DMS 273 (cell line): ENCODE data around the gene MED13L.
A peak's percentile ranks its signal among the peaks of the same experiment; 100 is the strongest.
"Not testable (repeated sequence)": the region's sequence is repeated elsewhere in the genome, so short reads cannot be mapped to it uniquely, and the experiment has no call there.

ENCODE experiments used
- DNase-seq: peaks from one replicate; lab custom pipeline; 2025; ENCODE audit not compliant: unreplicated experiment; lab: John Stamatoyannopoulos, UW

Gene MED13L

GRCh38 chr12:116248433-116248832 is 29.1 kb downstream of the MED13L start:
- DNase-seq = no peak

- DNase-seq = peak; percentile 65
These were observed 30.1 kb downstream of the MED13L start for GRCh38 chr12:116247377-116247776.

GRCh38 chr12:116246490-116247179 is 30.9 kb downstream of the MED13L start:
- no peak for DNase-seq

- DNase-seq = no peak
These were observed 32.3 kb downstream of the MED13L start for GRCh38 chr12:116245189-116245588.

- DNase-seq = no peak
These were observed 32.9 kb downstream of the MED13L start for GRCh38 chr12:116244474-116245090.

GRCh38 chr12:116244001-116244400 is 33.5 kb downstream of the MED13L start:
- DNase-seq = no peak

DNA sequence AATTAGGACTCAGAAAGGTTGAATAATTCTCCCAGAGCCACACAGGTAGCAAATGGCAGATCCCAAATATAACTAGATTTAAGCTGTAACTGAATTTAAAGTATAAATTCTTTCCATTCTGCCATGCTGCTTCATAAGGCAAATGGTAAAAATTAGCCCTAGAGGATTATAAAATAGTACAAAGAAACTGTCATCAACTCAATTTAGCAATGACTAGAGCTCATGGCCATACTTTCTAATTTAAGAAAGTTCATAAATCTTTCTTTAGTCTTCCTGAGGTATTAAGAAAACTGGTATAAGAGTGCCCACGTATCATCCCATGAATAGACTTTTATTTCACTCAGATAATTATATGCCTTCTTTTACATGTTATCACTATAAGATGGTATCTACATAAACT is 34.8 kb downstream of the MED13L start:
- no peak for DNase-seq

DNA sequence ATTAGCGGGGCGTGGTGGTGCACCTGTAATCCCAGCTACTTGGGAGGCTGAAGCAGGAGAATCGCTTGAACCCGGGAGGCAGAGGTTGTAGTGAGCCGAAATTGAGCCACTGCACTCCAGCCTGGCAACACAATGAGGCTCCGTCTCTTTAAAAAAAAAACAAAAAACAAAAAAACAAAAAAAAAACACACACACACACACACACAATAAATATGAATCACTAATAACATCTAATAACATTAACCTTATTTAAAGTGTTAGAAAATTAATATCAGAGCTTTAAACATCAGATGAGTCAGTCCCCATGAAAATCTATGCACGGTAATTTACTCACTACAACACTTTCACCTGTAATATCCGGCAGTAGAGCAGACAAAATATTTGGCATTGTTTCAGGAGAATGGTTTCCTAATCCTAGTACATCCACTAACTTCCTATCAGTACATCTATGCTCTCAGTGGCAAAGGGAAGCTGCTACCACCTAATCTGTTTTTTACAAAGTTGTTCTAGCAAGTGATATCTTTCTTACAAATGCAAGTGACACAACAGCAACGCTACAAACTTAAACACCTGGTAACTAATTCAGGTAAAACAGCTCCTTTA is 36.2 kb downstream of the MED13L start:
- no peak for DNase-seq

- not testable (repeated sequence) for DNase-seq
These were observed 38.8 kb downstream of the MED13L start for GRCh38 chr12:116238570-116239119.

- DNase-seq = no peak
These were observed 39.3 kb downstream of the MED13L start for GRCh38 chr12:116238149-116238548.

GRCh38 chr12:116236976-116237375 is 40.5 kb downstream of the MED13L start:
- DNase-seq = no peak

- DNase-seq = peak; percentile 76
These were observed 41.3 kb downstream of the MED13L start for GRCh38 chr12:116236148-116236731.

- not testable (repeated sequence) for DNase-seq
These were observed 43.3 kb downstream of the MED13L start for GRCh38 chr12:116234148-116234547.

DNA sequence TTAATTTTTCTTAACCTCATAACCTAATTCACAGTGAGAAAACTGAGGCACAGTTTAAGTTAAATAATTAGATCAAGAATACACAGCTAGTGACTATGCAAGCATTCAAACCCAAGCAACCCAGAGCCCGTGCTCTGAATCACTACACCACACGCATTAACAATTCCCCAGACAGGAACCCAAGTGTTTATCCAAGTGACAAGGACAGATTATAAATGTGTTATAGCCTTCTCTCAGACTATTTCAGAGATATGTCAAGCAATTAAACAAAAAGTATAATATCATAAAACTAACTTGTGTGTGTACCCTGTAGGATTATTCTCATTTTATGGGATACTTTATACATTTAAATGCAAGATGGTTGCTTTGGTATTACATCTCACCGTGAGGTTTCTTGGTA is 43.8 kb downstream of the MED13L start:
- no peak for DNase-seq

DNA sequence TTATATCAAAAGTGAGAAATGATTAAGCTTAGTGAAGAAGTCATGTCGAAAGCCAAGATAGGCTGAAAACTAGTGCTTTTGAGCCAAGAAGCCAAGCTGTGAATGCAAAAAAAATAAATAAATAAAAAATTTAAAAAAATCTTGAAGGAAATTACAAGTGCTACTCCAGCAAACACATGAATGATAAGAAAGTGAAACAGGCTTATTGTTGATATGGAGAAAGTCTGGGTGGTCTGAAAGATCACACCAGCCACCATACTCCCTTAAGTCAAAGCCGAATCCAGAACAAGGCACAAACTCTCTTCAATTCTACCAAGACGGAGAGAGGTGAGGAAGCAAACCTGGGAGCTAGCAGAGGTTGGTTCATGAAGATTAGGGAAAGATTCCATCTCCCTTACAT is 49.7 kb downstream of the MED13L start:
- no peak for DNase-seq

- no peak for DNase-seq
These were observed 51.5 kb downstream of the MED13L start for GRCh38 chr12:116226026-116226425.

DNA sequence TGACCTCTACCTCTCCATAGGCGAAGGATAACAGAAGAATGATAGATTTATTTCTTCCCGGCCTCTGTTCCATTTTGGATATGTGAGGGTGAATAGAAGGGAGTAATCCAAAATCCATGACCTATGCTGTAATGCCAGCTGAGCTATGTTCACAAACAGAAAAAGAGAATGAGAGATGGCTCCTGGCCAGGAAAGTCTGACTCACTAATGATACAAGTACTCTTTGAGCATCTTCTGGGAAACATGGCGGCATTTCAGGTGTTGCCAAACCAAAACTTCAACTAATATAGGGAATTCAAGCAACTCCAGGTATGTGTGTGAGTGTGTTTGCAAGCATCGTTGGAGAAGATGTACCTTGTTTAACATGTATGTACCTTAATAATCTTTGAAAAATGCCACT is 55.1 kb downstream of the MED13L start:
- peak; percentile 49 for DNase-seq

GRCh38 chr12:116220756-116221155 is 56.7 kb downstream of the MED13L start:
- DNase-seq = no peak

DNA sequence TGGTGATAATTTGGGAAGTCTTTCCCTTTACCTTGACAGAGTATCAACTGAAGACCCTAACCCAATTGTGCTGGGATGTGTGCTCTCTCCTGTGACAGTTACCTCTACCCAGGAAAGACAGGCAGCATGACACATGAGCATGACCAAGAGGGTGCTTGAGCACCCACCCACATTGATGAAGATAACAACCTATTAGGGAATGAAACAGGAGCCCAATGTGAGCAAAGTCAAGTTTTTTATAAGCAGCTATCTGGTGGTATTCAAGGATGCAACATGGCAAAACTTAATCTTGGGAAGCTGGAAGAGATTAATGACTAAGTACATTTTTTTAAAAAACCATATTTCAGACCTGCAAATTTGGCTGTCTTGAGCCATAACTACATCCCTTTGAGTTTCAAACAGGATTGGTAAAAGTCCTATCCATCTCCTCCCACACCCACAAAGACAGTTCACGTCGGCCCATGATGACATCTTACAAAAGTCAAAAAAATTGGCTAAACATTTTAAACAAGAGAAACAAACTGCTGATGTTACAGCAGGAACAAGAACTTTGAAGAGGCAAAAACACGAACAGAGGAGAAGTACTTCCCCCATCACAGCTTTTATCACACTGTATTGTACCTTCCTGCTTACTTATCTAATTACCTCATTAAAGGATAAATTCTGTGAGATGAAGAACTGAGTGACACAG is 60.3 kb downstream of the MED13L start:
- no peak for DNase-seq

- DNase-seq = no peak
These were observed 61.3 kb downstream of the MED13L start for GRCh38 chr12:116216022-116216756.
